ENCODE results near the gene DNM2.
A peak's percentile ranks its signal among the peaks of the same experiment; 100 is the strongest.

- TF ChIP-seq POLR2A (IDR thresholded peaks at IDR 0.05) (no peak), CTCF (IDR thresholded peaks at IDR 0.05) (peak in 2 of 3 donors; percentile 14 to 26)
These were observed 154.0 kb downstream of the DNM2 start for GRCh38 chr19:10871711-10872545.
